K562 (cell line): ENCODE data around the gene MAB21L3. TPM values are rescaled to one million over a fixed set of nuclear protein-coding genes. Genes with fewer than 3 reads are reported as not detected.
A peak's percentile ranks its signal among the peaks of the same experiment; 100 is the strongest.

Experiments used
- ARID1B ChIP-seq: fragments of 450-650 bp; IDR thresholded peaks from 2 replicates; pipeline ENCODE4 v1.6.1; 2016; ENCODE audit warnings: antibody characterized with exemption, mild to moderate bottlenecking, inconsistent platforms
- ELK3 ChIP-seq: fragments of 450-650 bp; formaldehyde crosslinking; IDR thresholded peaks from 2 replicates; pipeline ENCODE4 v1.4.0; 2020; ENCODE audit warnings: mild to moderate bottlenecking
- KLF13 ChIP-seq: fragments of 450-650 bp; IDR thresholded peaks from 2 replicates; pipeline ENCODE4 v1.6.1; 2016; ENCODE audit warnings: missing genetic modification characterization, low read depth, mild to moderate bottlenecking, missing compliant biosample characterization, moderate library complexity, borderline replicate concordance
- MTF1 ChIP-seq: fragments of 250-450 bp; sonication (Bioruptor Pico); IDR thresholded peaks from 2 replicates; pipeline ENCODE4 v1.9.0; 2021; ENCODE audit warnings: moderate library complexity, mild to moderate bottlenecking, inconsistent platforms, borderline replicate concordance
- POLR2AphosphoS5 ChIP-seq: IDR thresholded peaks from 2 replicates; pipeline ENCODE4 v1.6.1; 2011; ENCODE audit warnings: mild to moderate bottlenecking, low read depth, low read length, moderate library complexity; ENCODE audit not compliant: control insufficient read depth, insufficient read depth
- RERE ChIP-seq: sonication (generic); formaldehyde crosslinking; IDR thresholded peaks from 2 replicates; pipeline ENCODE4 v1.8.0; 2023; ENCODE audit warnings: missing genetic modification reagents, mild to moderate bottlenecking, borderline replicate concordance
- SIN3B ChIP-seq: fragments of 450-650 bp; IDR thresholded peaks from 2 replicates; pipeline ENCODE4 v1.6.1; 2017; ENCODE audit warnings: low read depth, mild to moderate bottlenecking, moderate library complexity
- ZBTB11 ChIP-seq, 3 experiments: fragments of 200-800 bp in 1 of 3; fragments of 250-450 bp in 1 of 3; fragments of 450-650 bp in 1 of 3; sonication (Bioruptor Pico) in 1 of 3; sonication (Bioruptor generic) in 1 of 3; formaldehyde crosslinking in 1 of 3; IDR thresholded peaks; 2 replicates each; pipeline versions ENCODE4 v1.6.1 to v1.8.0; 2016 to 2022; ENCODE audit warnings: mild to moderate bottlenecking in 2 of 3, missing genetic modification characterization in 2 of 3, missing compliant biosample characterization in 1 of 3, moderate library complexity in 1 of 3
- ZC3H4 ChIP-seq: sonication (generic); formaldehyde crosslinking; IDR thresholded peaks from 2 replicates; pipeline ENCODE4 v1.9.0; 2021; ENCODE audit warnings: missing genetic modification reagents, borderline replicate concordance
- ZNF232 ChIP-seq: sonication (generic); formaldehyde crosslinking; IDR thresholded peaks from 2 replicates; pipeline ENCODE4 v1.8.0; 2022; ENCODE audit warnings: mild to moderate bottlenecking, missing genetic modification reagents
- ZNF311 ChIP-seq: fragments of 250-450 bp; sonication (Bioruptor Pico); IDR thresholded peaks from 2 replicates; pipeline ENCODE4 v1.4.0; 2020; ENCODE audit warnings: mild to moderate bottlenecking, moderate library complexity
- ZNF740 ChIP-seq, 3 experiments: fragments of 200-800 bp in 1 of 3; sonication (Bioruptor generic) in 1 of 3; sonication (generic) in 1 of 3; formaldehyde crosslinking in 1 of 3; IDR thresholded peaks; 2 replicates each; pipeline versions ENCODE4 v1.6.1 to v1.8.0; 2016 to 2022; ENCODE audit warnings: mild to moderate bottlenecking in 2 of 3, missing compliant biosample characterization in 2 of 3, missing genetic modification characterization in 2 of 3, missing genetic modification reagents in 1 of 3
- polyA plus RNA-seq, 8 experiments: library from polyadenylated mRNA; depleted of rRNA in 4 of 8; stranded (reverse) in 5 of 8; unstranded in 3 of 8; fragments of >200 nt; fragmentation: Nextera tagmentation in 2 of 8; fragmentation: Illumina TruSeq in 1 of 8; extraction: Ambion mirVana in 2 of 8; extraction: Trizol in 1 of 8; gene quantifications; 2 replicates each; pipeline versions ENCODE4 v1.2.1 to v1.2.3, GENCODE V29; 2011 to 2014; ENCODE audit warnings: inconsistent platforms in 1 of 8, missing spikeins in 1 of 8
- total RNA-seq, 7 experiments: library from RNA; depleted of rRNA in 6 of 7; stranded (reverse); fragments of >200 nt in 6 of 7; fragmentation: Illumina TruSeq in 2 of 7; extraction: Trizol in 2 of 7; gene quantifications; 2 replicates each; pipeline versions ENCODE4 v1.2.1 to v1.2.3, GENCODE V29; 2011 to 2021; ENCODE audit warnings: low replicate concordance in 1 of 7

MAB21L3 gene
- total and polyA plus RNA-seq, 9 of the 15 experiments (the other 6 are each of a cell fraction or from before 2014, with no cell fraction given), result not detected

- TF ChIP-seq ZBTB11 (CRISPR knock-in tag; IDR thresholded peaks at IDR 0.05), result no peak
- no peak for TF ChIP-seq KLF13 (tag)
- no peak for TF ChIP-seq ZC3H4 (CRISPR knock-in tag)
- 0 out of 2 replicates have a peak, but pooled peaks have one; percentile 31 for TF ChIP-seq POLR2AphosphoS5
- TF ChIP-seq ZNF232 (CRISPR knock-in tag), result no peak
- TF ChIP-seq ARID1B, result peak; percentile 88
- TF ChIP-seq ZNF740 (CRISPR knock-in tag; IDR thresholded peaks at IDR 0.05), result no peak
- TF ChIP-seq ZNF740 (tag; IDR thresholded peaks at IDR 0.05), result no peak
- TF ChIP-seq MTF1 (CRISPR knock-in tag), result no peak
- no peak for TF ChIP-seq ZNF311 (CRISPR knock-in tag)
- TF ChIP-seq RERE, result no peak
- TF ChIP-seq ELK3 (CRISPR knock-in tag), result no peak
- TF ChIP-seq SIN3B, result no peak
These were observed 20.8 kb downstream of the MAB21L3 start (continued) for GRCh38 chr1:116131866-116132605.
